Measurements from ENCODE around the gene OPN4. TPM values are rescaled to one million over a fixed set of nuclear protein-coding genes. Genes with fewer than 3 reads are reported as not detected.

OPN4 gene
- total RNA-seq, 1 donor from 2014 or later = not detected

DNA sequence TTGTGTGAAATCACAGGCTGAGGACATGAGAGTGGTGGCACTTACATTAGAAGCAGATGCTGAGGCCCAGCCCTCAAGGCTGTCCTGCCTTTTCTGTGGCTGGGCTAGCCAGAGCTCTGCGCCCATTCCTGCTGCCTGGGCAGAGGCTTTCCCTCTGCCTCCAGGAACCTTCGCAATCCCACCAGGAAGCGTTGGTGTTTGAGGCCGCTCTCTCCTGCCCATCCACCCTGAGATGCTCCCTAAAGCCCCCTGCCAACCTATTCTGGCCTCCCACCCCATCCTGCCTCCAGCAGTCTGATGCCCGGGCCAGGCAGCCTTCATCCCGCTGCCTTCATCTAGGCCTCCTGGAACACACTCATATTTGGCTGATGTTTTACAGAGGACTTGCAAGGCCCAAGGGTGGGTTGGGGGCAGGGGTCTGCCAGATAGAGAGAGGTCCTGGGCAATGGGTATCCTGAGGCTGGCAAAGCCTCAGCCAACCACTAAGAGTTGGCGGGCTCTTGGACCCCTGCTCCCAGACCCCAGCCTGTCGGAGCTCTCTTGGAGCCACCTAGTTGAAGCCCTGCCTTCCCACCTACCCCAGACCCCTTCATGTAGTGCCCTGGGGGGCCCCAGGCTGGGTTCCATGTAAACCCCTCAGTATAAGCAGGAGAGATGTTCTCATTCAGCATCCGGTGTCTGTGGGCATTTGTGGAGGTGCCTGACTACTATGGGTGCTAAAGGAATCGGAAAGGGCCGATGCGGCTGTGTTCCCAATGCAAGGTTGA, 46.7 kb downstream of the OPN4 start:
- Mint-ChIP-seq H3K27me3 (ENCODE audit: insufficient read depth, low read depth) (peaks cover 4% of the 10 kb centered on the region), H3K9me3 (no peaks in the 10 kb centered on the region), H3K36me3 (no peaks in the 10 kb centered on the region), H3K4me1 (peaks cover 1% of the 10 kb centered on the region), H3K27ac (no peak overlapping the region), H3K4me3 (no peak overlapping the region)
- H3K9me3 ChIP-seq (ENCODE audit: low read depth) = no peaks in the 10 kb centered on the region
- no peak overlapping the region for H3K4me2 ChIP-seq
- H3K27me3 ChIP-seq = no peaks in the 10 kb centered on the region
- no peak overlapping the region for H2AFZ ChIP-seq (replicated peaks)
- H3K4me3 ChIP-seq = no peak overlapping the region
- H3K79me2 ChIP-seq (ENCODE audit: low read depth) = no peaks in the 10 kb centered on the region
- H4K20me1 ChIP-seq (ENCODE audit: low read depth) = no peaks in the 10 kb centered on the region
- H3K9ac ChIP-seq = no peak overlapping the region
- no peak for TF ChIP-seq CTCF (IDR thresholded peaks at IDR 0.05)
- TF ChIP-seq EZH2phosphoT487 (IDR thresholded peaks at IDR 0.05) = no peak
- no peak for TF ChIP-seq EZH2 (IDR thresholded peaks at IDR 0.05)
- no peak overlapping the region for H3K27ac ChIP-seq
- H3K4me1 ChIP-seq = no peaks in the 10 kb centered on the region
- no peaks in the 10 kb centered on the region for H3F3A ChIP-seq (ENCODE audit: low read depth)
- no peaks in the 10 kb centered on the region for H3K36me3 ChIP-seq
- no peak for DNase-seq (ENCODE audit: low spot score)

DNA sequence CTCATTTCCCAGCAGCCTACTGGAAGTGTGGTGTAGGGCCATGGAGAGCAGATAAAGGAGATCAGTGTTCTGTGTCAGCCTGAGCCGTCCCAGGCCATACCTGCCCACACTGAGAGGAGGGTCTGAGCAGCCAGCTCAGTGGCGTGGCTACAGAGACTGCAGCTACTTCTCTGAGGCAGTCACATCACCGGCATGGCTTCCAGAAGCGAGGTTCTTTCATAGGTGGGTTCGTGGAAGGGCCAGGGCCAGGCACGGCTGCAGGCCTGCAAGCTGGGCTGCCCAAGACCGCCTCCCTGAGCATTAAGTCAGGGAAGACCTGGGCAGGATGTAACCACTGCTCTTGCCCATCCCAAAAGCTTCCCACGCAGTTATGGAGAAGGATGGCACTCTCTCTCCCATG, 48.8 kb downstream of the OPN4 start:
- no peak overlapping the region for H3K9ac ChIP-seq
- TF ChIP-seq EZH2phosphoT487 (IDR thresholded peaks at IDR 0.05) = no peak
- TF ChIP-seq EZH2 (IDR thresholded peaks at IDR 0.05) = no peak
- TF ChIP-seq CTCF (IDR thresholded peaks at IDR 0.05) = no peak
- H3K4me1 ChIP-seq = peaks cover 7% of the 10 kb centered on the region
- H3K4me3 ChIP-seq = no peak overlapping the region
- Mint-ChIP-seq H3K4me3 (no peak overlapping the region), H3K9me3 (no peaks in the 10 kb centered on the region), H3K36me3 (no peaks in the 10 kb centered on the region), H3K27ac (peak overlapping the region; percentile 8), H3K4me1 (peaks cover 6% of the 10 kb centered on the region), H3K27me3 (ENCODE audit: insufficient read depth, low read depth) (peaks cover 4% of the 10 kb centered on the region)
- DNase-seq (ENCODE audit: low spot score) = no peak
- H2AFZ ChIP-seq (replicated peaks) = no peak overlapping the region
- no peaks in the 10 kb centered on the region for H4K20me1 ChIP-seq (ENCODE audit: low read depth)
- H3F3A ChIP-seq (ENCODE audit: low read depth) = no peaks in the 10 kb centered on the region
- no peak overlapping the region for H3K27ac ChIP-seq
- H3K36me3 ChIP-seq = no peaks in the 10 kb centered on the region
- H3K4me2 ChIP-seq = no peak overlapping the region
- H3K27me3 ChIP-seq = no peaks in the 10 kb centered on the region
- no peaks in the 10 kb centered on the region for H3K9me3 ChIP-seq (ENCODE audit: low read depth)
- no peaks in the 10 kb centered on the region for H3K79me2 ChIP-seq (ENCODE audit: low read depth)

- no peak overlapping the region for H3K4me3 ChIP-seq
- H3K4me1 ChIP-seq = peaks cover 20% of the 10 kb centered on the region
- no peak overlapping the region for H2AFZ ChIP-seq (replicated peaks)
- no peaks in the 10 kb centered on the region for H3K79me2 ChIP-seq (ENCODE audit: low read depth)
- no peak overlapping the region for H3K9ac ChIP-seq
- peaks cover 21% of the 10 kb centered on the region for H3K4me1 Mint-ChIP-seq
- peak overlapping the region; percentile 46 for H3K27ac Mint-ChIP-seq
- no peak for DNase-seq (ENCODE audit: low spot score)
- peaks cover 5% of the 10 kb centered on the region for H3F3A ChIP-seq (ENCODE audit: low read depth)
- no peaks in the 10 kb centered on the region for H3K27me3 ChIP-seq
- H3K9me3 ChIP-seq (ENCODE audit: low read depth) = no peaks in the 10 kb centered on the region
- H3K36me3 ChIP-seq = no peaks in the 10 kb centered on the region
- TF ChIP-seq EZH2 (IDR thresholded peaks at IDR 0.05) (no peak), EZH2phosphoT487 (IDR thresholded peaks at IDR 0.05) (no peak), CTCF (IDR thresholded peaks at IDR 0.05) (no peak)
- H3K4me2 ChIP-seq = no peak overlapping the region
- no peaks in the 10 kb centered on the region for H3K9me3 Mint-ChIP-seq
- no peaks in the 10 kb centered on the region for H3K36me3 Mint-ChIP-seq
- H3K27me3 Mint-ChIP-seq (ENCODE audit: insufficient read depth, low read depth) = no peaks in the 10 kb centered on the region
- H4K20me1 ChIP-seq (ENCODE audit: low read depth) = no peaks in the 10 kb centered on the region
- no peak overlapping the region for H3K4me3 Mint-ChIP-seq
- H3K27ac ChIP-seq = no peak overlapping the region
Observed at GRCh38 chr10:86705139-86705538, 50.8 kb downstream of the OPN4 start.
